Right kidney (tissue), 1 donor: ENCODE measurements around the gene ZBTB17.
A peak's percentile ranks its signal among the peaks of the same experiment; 100 is the strongest.
"Not testable (repeated sequence)": the region's sequence is repeated elsewhere in the genome, so short reads cannot be mapped to it uniquely, and the experiment has no call there.

ENCODE experiments used
- DNase-seq: peaks from one replicate; pipeline ENCODE4 v3.0.0-alpha.2; 2016

Gene ZBTB17

DNA sequence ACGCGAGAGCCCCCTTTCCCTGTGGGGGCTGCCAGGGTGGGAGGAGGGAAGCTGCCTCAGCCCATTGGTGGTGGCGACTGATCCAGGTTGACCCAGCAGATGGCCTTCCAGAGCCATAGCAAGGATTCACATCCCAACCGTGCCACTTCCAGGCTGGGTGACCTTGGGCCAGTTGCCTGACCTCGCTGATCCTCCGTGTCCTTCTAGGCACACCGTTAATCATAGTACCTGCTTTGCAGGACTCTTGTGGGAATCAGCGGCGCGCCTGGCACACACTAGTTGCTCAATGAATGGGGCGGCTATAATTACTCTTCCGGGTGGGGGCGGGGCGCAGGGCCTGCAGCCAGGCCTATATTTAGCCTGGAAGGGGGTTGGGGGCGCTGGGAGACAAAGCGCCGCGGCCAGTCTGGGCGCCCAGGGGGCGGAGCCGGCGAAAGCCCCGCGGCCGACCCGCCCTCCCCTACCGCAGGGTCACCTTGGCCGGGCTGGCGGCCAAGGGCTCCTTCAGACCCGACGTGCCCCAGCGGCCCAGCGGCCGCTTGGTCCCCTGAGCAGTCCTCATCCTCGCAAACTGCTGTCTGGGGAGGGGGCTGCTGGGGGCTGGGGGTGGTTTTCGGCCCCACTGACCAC lies 36.8 kb upstream of the ZBTB17 start:
- DNase-seq: peak; percentile 72

DNA sequence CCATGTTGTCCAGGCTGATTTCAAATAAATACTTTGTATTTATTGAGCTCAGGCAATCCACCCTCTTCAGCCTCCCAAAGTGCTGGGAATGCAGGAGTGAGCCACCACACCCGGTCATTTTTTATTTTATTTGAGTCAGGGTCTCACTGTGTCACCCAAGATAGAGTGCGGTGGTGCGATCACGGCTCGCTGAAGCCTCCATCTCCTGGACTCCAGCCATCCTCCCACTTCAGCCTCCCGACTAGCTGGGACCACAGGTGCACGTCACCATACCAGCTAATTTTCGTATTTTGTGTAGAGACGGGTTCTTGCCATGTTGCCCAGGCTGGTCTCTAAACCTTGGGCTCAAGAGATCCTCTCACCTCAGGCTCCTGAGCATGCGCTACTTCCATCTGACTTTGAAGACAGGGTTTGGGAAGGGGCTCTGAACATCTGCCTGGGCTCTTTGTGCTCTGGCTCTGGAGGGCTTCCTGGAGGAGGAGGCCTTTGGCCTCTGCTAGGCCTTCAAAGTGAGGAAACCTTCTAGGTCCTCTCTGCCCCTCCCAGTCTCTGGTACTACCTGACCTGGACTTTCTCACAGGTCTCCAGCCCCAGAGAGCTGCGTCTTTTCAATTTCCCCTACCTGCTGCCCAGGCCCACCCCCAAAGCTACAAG lies 36.2 kb upstream of the ZBTB17 start:
- DNase-seq: no peak

DNA sequence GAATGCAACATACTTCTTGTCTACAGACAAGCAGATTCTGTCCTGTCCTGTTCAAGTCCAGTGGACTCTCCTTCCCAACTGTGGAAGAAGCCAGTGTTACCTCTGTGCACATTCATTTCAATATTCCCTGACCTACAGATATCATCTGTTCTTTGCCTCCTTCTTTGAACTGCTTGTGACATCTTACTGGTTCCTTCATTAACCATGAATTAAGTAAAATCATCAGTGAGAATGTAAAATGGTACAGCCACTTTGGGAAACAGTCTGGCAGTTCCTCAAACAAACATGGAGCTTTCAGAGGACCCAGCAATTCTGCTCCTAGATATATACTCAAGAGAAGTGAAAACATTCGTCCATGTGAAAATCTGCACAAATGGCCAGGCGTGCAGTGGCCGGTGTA lies 34.9 kb upstream of the ZBTB17 start:
- no peak for DNase-seq

DNA sequence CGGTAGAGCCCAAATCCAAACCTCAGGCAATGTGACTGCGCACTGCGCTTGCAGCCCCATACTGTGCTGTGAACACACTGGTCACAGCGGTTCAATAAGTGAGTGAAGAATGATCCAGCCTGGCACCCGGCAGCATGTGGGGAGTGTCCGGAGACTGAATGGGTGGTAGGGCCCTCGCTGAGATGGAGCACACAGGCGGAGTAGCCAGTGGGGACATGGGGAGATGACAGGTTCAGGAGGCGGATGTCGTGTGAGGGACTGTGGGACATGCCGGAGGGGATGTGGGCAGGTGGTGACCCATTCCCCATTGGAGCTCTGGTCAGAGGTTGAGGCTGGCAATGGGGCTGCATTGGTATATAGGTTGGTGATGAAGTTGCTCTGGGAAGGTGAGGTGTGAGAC lies 33.8 kb upstream of the ZBTB17 start:
- DNase-seq: no peak

DNA sequence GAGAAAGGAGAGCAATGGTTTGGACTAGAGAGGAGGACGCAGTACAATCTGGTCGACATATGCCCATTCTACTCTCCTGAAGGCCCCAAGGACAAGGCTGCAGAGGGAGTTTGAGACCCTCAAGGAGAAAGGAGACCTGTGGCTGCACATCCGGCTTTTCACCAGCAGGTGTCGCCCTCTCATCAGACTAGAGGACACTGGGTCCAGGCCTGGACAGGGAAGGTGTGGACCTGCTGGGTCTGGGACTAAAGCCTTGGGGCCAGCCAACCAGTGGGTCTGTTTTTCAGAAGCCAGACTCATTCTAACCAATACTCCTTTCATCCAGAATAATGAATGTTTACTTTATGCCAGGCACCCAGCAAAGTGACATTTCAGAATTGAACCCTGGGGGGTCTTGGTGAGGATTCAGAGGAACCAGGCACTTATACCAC lies 33.1 kb upstream of the ZBTB17 start:
- peak; percentile 67 for DNase-seq

DNA sequence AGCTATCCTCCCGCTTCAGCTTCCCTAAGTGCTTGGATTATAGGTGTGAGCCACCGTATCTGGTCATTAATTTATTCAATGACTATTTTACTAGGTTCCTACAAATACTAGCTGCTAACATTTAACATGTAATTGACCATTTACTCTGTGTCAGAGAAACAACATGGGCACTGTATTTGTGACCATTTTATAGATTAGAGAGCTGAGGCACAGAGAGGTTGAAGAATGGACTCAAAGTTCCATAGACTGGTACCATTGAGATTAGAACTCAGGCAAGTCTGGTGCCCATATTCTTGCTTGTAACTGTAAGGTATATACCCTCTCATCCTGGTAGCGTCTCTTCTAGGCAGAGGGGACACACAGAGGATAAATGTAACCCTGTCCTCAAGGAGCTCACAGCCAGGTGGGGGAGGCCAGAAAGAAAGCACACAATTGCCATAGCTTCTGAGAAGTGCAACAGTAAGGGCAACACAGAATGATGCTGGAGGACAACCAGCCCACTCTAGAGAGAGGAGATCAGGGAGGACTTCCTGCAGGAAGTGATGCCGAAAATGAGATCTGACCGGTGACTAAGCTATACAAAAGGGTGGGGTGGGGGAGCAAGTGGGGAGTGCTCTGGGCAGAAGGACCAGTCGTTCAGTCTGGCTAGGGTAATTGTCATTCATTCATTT lies 31.9 kb upstream of the ZBTB17 start:
- DNase-seq: no peak

DNA sequence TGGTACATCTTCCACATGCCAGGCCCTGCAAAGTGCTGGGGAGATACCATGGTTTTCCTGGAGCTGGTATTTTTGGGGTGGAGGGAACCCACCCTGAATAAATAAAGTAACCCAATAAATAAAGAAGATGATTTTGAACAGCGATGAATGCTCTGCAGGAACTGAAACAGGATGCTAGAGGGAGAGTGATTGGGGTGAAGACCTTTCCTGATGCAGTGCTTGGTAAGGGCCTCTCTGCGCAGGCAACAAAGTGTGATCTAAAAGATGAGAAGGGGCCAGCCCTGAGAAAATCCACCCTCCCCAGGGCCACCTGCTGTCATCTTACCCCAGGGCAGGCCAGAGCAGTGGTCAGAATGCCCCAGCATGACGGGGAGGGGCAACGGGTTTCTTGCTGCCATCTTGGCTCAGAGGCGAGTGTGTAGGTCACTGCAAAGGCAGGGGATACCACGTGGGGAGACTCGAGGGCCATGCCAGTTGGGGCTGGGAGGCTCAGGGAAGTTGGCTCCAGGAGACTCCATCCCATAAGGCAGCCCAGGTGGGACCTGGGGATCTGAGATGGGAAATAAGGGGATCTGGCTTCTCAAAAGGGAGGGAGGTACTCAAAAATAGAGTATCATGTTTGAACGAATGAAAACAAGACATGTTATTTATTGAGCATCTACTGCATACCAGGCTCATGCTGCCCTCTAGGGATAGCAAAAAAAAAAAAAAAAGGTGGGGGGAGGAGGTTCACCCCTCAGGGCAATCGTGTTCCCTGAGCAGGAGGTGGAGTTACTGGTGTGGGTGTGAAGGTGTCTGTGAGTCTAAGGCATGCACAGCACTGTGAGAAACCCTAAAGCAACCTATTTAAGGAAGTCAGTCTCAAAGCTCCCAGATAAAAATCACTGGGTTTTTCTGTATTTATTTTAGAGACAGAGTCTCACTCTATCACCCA lies 30.9 kb upstream of the ZBTB17 start:
- no peak for DNase-seq

DNA sequence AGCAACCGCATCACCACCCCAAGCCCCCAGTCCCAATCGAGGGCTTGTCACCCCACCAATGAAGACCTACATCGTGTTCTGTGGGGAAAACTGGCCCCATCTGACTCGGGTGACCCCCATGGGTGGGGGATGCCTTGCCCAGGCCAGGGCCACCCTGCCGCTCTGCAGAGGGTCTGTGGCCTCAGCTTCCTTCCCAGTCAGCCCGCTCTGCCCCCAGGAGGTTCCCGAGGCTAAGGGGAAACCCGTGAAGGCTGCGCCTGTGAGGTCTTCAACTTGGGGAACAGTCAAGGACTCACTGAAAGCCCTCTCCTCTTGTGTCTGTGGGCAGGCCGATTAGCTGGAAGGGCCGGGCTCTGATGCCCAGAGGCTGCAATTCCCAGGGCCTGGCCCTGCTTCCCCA lies 30.1 kb upstream of the ZBTB17 start:
- DNase-seq: no peak

DNA sequence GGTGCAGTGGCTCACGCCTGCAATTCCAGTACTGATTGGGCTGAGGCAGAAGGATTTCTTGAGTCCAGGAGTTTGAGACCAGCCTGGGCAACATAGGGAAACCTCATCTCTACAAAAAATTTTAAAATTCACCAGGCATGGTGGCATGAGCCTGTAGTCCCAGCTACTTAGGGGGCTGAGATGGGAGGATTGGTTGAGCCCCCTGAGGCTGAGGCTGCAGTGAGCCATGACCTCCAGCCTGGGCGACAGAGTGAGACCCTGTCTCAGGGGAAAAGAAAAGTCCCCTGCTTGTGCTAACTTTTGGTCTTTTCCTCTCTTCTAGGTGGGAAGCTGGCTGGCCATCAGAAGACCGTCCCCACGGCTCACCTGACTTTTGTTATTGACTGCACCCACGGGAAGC lies 29.7 kb upstream of the ZBTB17 start:
- DNase-seq: no peak

DNA sequence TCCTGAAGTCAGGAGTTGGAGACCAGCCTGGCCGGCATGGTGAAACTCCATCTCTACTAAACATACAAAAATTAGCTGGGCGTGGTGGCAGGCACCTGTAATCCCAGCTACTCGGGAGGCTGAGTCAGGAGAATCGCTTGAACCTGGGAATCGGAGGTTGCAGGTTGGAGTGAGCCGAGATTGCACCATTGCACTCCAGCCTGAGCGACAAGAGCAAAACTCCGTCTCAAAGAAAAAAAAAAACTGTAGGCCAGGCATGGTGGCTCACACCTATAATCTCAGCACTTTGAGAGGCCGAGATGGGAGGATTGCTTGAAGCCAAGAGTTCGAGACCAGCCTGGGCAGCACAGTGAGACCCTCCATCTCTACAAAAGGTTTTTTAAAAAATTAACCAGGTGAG lies 25.4 kb upstream of the ZBTB17 start:
- not testable (repeated sequence) for DNase-seq

DNA sequence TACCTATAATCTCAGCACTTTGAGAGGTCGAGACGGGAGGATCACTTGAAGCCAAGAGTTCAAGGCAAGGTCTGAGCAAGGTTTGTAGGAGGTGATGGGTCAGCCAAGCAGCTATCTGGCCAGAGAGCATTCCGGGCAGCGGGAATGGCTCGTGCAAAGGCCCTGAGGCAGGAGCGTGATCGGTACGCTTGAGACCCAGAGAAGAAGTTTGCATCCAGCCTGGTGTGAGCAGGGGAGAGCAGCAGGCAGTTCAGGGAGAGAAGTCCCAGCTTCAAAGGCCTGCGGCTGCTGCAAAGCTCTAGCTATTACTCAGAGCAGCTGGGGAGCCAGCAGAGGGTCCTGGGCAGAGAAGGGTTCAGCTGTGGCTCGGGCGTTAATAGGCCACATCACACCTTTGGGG lies 23.0 kb upstream of the ZBTB17 start:
- no peak for DNase-seq

DNA sequence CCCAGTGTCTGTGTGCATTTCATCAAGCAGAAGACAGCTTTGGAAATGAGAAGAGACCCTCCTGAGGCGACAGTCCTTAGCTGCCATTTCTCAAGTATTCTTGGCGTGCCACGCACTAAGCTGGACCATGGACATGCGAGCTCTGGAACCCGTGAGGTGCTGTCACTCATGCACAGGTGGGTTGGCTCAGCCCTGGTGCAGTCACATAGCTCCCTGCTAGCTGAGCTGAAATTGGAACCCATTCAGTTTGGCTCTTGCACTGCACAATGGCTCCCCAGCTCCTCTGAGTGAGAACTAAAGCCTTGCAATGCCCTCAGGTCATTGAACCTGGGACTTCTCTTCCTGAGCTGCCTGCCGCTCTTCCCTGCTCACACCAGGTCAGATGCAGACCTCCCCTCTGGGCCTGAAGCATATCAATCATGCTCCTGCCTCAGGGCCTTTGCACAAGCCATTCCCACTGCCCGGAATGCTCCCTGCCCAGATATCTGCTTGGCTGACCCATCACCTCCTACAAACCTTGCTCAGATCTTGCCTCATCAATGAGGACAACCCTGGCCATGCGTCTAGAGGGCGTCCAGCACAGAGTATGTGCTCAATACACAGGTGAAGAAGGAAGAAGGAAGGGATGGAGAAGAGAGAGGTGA lies 21.9 kb upstream of the ZBTB17 start:
- no peak for DNase-seq

DNA sequence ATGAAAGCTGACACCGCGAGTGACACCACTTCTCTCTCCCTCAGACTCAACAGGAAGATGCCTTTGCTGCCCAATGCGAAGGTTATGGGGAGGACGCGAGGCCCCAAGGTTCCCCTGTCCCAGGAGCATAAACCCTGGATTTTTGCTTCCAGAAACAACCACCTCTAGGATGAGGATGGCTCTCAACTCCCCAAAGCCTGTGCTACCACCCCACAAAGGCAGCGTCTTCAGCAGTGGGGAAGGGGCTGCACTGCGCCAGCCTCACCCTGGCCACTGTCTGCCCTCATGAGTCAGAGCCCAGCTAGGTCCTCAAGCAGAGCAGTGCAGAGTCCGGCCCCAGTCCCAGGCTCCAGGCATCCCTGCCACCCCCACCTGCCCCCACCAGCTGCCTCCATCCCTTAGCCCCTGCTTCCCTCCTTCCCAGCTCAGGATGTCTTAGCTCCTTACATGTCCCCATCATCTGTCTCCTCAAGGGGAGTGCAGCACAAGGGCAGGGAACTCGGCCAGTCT lies 21.2 kb upstream of the ZBTB17 start:
- DNase-seq: no peak

DNA sequence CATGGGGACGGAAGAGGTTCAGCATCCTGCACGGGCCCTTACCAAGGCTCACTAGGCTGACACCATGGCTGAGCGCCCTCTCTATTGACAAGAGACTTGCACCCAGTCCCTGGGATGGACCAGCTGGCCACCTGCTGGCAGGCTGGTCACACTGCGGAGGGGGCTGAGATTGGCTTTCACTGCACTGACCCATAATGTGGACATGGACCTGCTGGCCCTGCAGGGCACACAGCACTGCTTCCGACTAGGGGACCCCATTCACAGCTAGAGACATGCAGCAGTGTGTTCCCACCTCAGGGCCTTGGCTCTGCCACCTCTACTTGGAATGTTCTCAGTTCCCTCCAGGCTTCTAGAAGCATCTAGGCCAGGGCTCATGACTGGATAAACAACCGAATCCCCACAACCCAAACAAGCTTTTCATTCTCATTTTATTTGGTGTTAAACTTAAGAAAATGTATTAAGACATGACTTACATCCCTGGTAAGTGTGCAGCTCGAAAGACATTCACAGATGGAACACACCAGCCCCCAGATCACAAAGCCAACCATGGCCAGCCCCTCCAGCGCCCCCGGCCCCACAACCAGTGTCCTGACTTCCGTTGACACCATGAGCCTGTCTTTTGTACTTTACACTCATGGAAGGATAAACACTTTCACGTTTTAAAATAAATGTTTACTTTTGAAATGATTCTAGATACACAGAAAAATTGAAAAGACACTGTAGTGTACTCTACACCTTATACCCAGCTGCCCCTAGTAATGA lies 18.9 kb upstream of the ZBTB17 start:
- DNase-seq: no peak

DNA sequence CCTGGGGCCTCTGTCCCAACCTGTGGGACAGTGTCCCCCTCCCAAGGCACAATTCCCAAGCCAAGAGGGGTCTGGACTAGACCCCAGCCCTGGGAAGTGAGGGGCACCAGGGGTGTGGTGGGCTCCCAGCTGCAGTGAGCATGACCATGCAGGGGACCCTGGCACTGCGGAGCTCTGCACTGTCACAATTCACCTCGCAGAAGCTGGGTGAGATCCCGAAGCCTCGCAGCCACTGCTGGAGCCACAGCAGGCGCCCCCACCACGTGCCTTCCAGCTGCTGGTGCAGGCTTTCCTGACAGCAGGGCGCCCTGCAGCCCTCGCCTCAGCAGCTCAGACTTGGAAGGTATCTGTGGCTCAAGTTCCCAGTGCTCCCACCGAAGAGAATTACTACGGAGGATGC lies 18.2 kb upstream of the ZBTB17 start:
- no peak for DNase-seq

DNA sequence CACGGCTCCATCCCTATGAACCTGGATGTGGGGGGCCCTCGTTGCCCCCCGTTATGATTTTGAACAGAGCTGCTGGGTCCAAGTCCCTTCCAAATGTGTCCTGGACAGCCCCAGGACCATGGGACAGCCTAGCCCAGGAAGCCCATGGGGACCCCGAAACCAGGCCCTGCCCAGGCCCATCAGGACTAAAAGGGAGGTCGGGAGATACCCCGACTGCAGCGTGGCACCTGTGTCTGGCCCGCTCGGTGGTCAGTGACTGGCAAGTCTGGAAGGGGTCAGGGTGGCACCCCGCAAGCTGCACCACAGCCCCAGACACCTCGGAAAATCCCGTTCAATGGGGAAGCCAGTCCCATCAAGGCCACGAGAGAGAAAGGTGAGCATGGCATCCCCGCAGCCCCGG lies 17.8 kb upstream of the ZBTB17 start:
- no peak for DNase-seq

DNA sequence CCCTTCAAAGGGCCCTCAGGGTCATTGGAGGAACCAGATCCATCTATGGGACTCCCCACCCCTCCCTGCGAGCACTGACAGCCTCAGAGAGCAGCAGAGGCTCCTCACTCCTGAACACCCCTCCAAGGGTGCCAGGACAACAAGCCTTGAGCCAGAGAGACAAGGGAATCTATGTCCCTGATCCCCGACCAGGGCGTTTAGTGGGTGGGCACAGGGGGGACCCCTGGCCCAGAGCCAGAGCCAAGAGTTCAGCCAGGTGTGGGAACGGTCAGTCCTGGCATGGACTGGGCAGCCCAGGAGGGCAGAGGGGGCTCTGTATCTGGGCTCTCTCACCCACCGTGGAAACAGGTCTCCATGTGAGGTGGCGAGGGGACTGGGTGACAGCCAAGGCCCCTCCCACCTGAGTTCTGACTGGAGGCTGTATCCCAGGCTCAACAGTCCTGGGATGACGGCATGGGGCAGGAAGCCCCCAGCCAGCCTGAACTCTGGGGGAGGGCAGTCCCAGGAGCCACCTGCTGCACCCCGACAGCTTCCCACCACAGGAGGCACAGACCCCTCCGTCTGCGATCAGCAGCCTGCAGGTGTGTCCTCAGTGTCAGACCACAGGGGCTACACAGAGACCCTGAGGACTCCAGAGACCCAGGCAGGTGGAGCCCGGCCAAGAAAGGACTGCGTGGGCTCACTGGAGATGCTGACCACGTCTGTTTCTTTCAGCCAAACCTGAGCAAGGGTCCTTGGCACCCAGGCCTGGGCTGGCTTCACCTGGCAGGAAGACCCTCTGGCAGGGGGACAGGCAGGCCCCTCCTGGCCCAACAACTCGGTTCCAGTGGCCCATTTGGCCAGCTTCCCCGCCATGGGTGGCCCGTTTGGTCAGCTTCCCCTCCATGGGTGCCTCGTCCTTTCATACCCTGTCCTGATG lies 16.9 kb upstream of the ZBTB17 start:
- no peak for DNase-seq

DNA sequence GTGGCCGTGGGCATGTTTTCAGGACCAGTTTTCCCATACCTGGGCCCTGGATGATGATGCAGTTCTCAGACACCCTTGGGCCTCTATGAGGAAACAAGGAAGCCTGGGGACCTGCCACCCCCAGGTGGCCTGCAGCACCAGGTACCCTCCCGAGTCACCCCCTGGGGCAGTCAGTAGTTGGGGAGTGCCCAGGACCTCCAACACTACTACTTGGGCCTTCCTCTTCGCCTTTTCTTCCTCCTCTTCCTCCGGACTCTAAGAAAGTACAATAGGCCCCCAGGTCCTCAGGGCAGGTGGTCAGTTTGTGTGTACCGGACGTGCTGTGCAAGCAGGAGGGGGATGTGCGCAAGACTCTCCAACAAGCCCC lies 16.3 kb upstream of the ZBTB17 start:
- DNase-seq: no peak

DNA sequence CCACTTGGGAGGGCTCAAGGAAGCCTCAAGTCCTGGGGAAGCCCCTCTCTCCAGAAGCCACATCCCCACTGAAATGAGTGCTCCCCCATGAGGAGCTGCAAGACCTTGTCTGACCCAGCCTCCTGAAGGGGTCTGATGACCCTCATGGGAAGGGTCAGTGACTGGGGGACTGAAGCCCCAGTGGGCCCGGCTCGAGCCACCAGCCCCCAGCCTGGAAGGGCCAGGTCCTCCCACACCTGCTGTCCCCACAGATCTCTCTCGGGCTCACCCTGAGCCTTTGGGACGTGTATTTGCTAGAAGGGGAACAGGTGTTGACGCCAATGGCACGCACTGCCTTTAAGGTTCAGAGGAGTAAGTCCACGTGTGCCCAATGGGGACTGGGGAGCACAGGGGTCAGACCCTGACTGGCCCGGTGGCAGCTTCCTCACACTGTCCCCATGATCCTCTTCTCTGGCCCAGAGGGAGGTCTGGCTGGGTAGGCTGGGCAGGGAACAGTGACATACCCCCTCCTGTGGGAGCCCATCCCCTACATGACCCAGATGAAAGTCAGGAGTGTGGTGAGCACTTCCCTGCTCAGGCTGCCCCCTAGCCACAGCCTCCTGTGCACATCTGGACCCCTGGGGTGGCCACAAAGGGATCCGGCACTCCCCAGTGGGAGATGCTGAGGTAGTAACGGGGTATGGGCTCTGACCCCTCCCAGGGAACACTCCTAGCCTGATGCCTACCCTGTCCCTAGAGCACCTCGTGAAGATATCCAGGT lies 15.7 kb upstream of the ZBTB17 start:
- no peak for DNase-seq

DNA sequence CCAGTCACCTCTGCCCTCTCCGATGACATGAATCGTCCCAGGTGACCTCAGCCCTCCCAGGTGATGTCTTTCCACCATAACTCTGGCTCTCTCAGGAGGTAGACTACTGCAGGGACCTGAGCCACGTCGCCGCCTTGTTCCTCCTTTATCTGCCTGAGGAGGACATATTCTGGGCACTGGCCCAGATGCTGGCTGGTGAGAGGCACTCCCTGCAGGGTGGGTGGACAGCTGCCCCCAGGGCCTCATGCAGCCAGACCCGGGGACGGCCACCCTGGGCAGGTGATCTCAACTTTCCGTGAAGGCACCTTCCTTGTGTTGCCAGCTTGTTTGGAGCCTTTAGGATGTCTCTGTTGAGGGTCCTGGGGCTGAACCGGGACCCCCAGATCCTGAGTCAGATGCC lies 13.9 kb upstream of the ZBTB17 start:
- no peak for DNase-seq
